SU-DHL-6 (cell line): ENCODE results near the gene LBH.

Source experiments
- CTCF ChIP-seq: fragments of 200-600 bp; sonication (generic); IDR thresholded peaks from one replicate; pipeline ENCODE4 v1.5.1; 2017; ENCODE audit warnings: antibody characterized with exemption, mild to moderate bottlenecking, low read length, moderate library complexity; ENCODE audit not compliant: insufficient read depth, poor library complexity, severe bottlenecking
- EZH2phosphoT487 ChIP-seq: fragments of 200-600 bp; sonication (generic), shearing (Covaris generic); conservative IDR thresholded peaks from 2 replicates; pipeline ENCODE4 v1.6.1; 2018; ENCODE audit warnings: mild to moderate bottlenecking, antibody characterized with exemption, low read length, moderate library complexity, mixed read lengths

- TF ChIP-seq EZH2phosphoT487 (no peak), CTCF (no peak)
Observed at GRCh38 chr2:30213326-30213725, 18.0 kb upstream of the LBH start.
